ENCODE measurements around the gene FOXK2. TPM values are rescaled to one million over a fixed set of nuclear protein-coding genes. Genes with fewer than 3 reads are reported as not detected.
A peak's percentile ranks its signal among the peaks of the same experiment; 100 is the strongest.

FOXK2 gene
- total RNA-seq, 4 donors from 2014 or later: 15.9 to 70.9 (median 42.7) TPM

- TF ChIP-seq CTCF (IDR thresholded peaks at IDR 0.05) (no peak), POLR2A (IDR thresholded peaks at IDR 0.05) (no peak)
- Histone ChIP-seq H3K4me1 (peaks cover 0 to 6% of the 10 kb centered on the region in 2 donors), H3K27ac (peak overlapping the region; percentile 94 to 98), H3K27me3 (no peaks in the 10 kb centered on the region), H3K36me3 (no peaks in the 10 kb centered on the region), H3K4me3 (peak overlapping the region; percentile 76 to 92), H3K9me3 (no peaks in the 10 kb centered on the region)
- intact Hi-C loops (cut with DNase I; ENCODE audit: low total_unique reads): no loop called here
- peak; percentile 36 to 57 for DNase-seq
Measured at GRCh38 chr17:82647593-82648164, 128.1 kb downstream of the FOXK2 start.

- H3K27me3 ChIP-seq: no peaks in the 10 kb centered on the region
- peak; percentile 92 to 99 for TF ChIP-seq POLR2A (IDR thresholded peaks at IDR 0.05)
- TF ChIP-seq CTCF (IDR thresholded peaks at IDR 0.05): peak in 1 of 4 experiments; percentile 10
- intact Hi-C loops (cut with DNase I; ENCODE audit: low total_unique reads): no loop called here
Measured at GRCh38 chr17:82648165-82648668, 128.7 kb downstream of the FOXK2 start, which contains the start of gene WDR45B. TSS of gene WDR45B (minus strand) at chr17:82648444. CDS start at chr17:82648340, 104 bp downstream.

GRCh38 chr17:82648742-82649331 lies 129.3 kb downstream of the FOXK2 start:
- Histone ChIP-seq H3K4me3 (peak overlapping the region; percentile 16 to 32), H3K9me3 (no peaks in the 10 kb centered on the region), H3K27me3 (no peaks in the 10 kb centered on the region), H3K4me1 (peaks cover 0 to 6% of the 10 kb centered on the region in 2 donors), H3K27ac (peak overlapping the region; percentile 82 to 84), H3K36me3 (no peaks in the 10 kb centered on the region)
- DNase-seq: peak; percentile 75 to 77
- intact Hi-C loops (cut with DNase I; ENCODE audit: low total_unique reads): no loop called here
- TF ChIP-seq CTCF (IDR thresholded peaks at IDR 0.05): no peak
- no peak for TF ChIP-seq POLR2A (IDR thresholded peaks at IDR 0.05)

More at GRCh38 chr17:82648165-82648668, 128.7 kb downstream of the FOXK2 start, which contains the start of gene WDR45B:
- peaks cover 0 to 6% of the 10 kb centered on the region in 2 donors for H3K4me1 ChIP-seq
- H3K9me3 ChIP-seq: no peaks in the 10 kb centered on the region
- H3K27ac ChIP-seq: peak within 1 kb of the TSS; percentile 94 to 98
- H3K4me3 ChIP-seq: peak within 1 kb of the TSS; percentile 76 to 92
- H3K36me3 ChIP-seq: no peaks in the 10 kb centered on the region
- peak; percentile 95 to 96 for DNase-seq

- Histone ChIP-seq H3K9me3 (no peaks in the 10 kb centered on the region), H3K36me3 (no peaks in the 10 kb centered on the region), H3K4me1 (peaks cover 0 to 6% of the 10 kb centered on the region in 2 donors), H3K27ac (peak overlapping the region in 1 of 2 donors; percentile 84), H3K4me3 (no peak overlapping the region), H3K27me3 (no peaks in the 10 kb centered on the region)
- intact Hi-C loops (cut with DNase I; ENCODE audit: low total_unique reads): no loop called here
- peak; percentile 36 to 42 for DNase-seq
- TF ChIP-seq POLR2A (IDR thresholded peaks at IDR 0.05): no peak
Measured at GRCh38 chr17:82649501-82650261, 130.1 kb downstream of the FOXK2 start.

- no peaks in the 10 kb centered on the region for H3K9me3 ChIP-seq
- no peaks in the 10 kb centered on the region for H3K27me3 ChIP-seq
- intact Hi-C loops (cut with DNase I; ENCODE audit: low total_unique reads): no loop called here
- no peak for DNase-seq
- H3K36me3 ChIP-seq: no peaks in the 10 kb centered on the region
- H3K4me1 ChIP-seq: peaks cover 0 to 6% of the 10 kb centered on the region in 2 donors
- H3K4me3 ChIP-seq: no peak overlapping the region
- TF ChIP-seq CTCF (IDR thresholded peaks at IDR 0.05): no peak
- TF ChIP-seq POLR2A (IDR thresholded peaks at IDR 0.05): no peak
- H3K27ac ChIP-seq: no peak overlapping the region
Measured at GRCh38 chr17:82650723-82651122, 131.2 kb downstream of the FOXK2 start.

Data from uterus (tissue), 4 donors.